Neutrophil (primary cell): ENCODE results near the gene HAUS6.
A peak's percentile ranks its signal among the peaks of the same experiment; 100 is the strongest.
"Not testable (repeated sequence)": the region's sequence is repeated elsewhere in the genome, so short reads cannot be mapped to it uniquely, and the experiment has no call there.

Experiments
- H3K27ac ChIP-seq: fragments of 200-600 bp; sonication (generic); 2 replicates; pipeline ENCODE4 v1.5.1; 2016; ENCODE audit warnings: mild to moderate bottlenecking, moderate library complexity
- H3K27me3 ChIP-seq: fragments of 200-600 bp; sonication (generic); 2 replicates; pipeline ENCODE4 v1.6.0; 2016; ENCODE audit warnings: mild to moderate bottlenecking
- H3K36me3 ChIP-seq: fragments of 200-600 bp; sonication (generic); 2 replicates; pipeline ENCODE4 v1.5.1; 2017
- H3K4me1 ChIP-seq, 2 experiments: fragments of 200-600 bp in 1 of 2; sonication (generic) in 1 of 2; 1 replicate in 1 of 2; 2 replicates in 1 of 2; pipeline versions ENCODE4 v1.5.1 to v1.6.1; 2013 to 2016; ENCODE audit warnings: low read depth in 1 of 2, low read length in 1 of 2, mild to moderate bottlenecking in 1 of 2, moderate library complexity in 1 of 2; ENCODE audit not compliant: control insufficient read depth in 1 of 2, insufficient read depth in 1 of 2
- H3K4me3 ChIP-seq, 2 experiments: fragments of 200-600 bp in 1 of 2; sonication (generic) in 1 of 2; 1 replicate in 1 of 2; 2 replicates in 1 of 2; pipeline ENCODE4 v1.5.1; 2013 to 2016; ENCODE audit warnings: low read depth in 1 of 2, low read length in 1 of 2, mild to moderate bottlenecking in 1 of 2, moderate library complexity in 1 of 2
- H3K9me3 ChIP-seq: fragments of 200-600 bp; sonication (generic); 2 replicates; pipeline ENCODE4 v1.5.1; 2016
- CTCF ChIP-seq: fragments of 200-600 bp; sonication (generic); IDR thresholded peaks from 2 replicates; pipeline ENCODE4 v1.5.1; 2016; ENCODE audit warnings: antibody characterized with exemption

Gene HAUS6

GRCh38 chr9:19102181-19102630 is 498 bp downstream of the HAUS6 start:
- H3K27ac ChIP-seq = peak overlapping the region; percentile 83
- peaks cover 13 to 20% of the 10 kb centered on the region in 2 experiments for H3K4me1 ChIP-seq
- no peaks in the 10 kb centered on the region for H3K36me3 ChIP-seq
- H3K27me3 ChIP-seq = no peaks in the 10 kb centered on the region
- no peaks in the 10 kb centered on the region for H3K9me3 ChIP-seq
- peak overlapping the region; percentile 83 to 90 for H3K4me3 ChIP-seq
- TF ChIP-seq CTCF = no peak

GRCh38 chr9:19101203-19101602 is 1.5 kb downstream of the HAUS6 start:
- no peak for TF ChIP-seq CTCF
- Histone ChIP-seq H3K27me3 (no peaks in the 10 kb centered on the region), H3K27ac (no peak overlapping the region), H3K4me1 (peaks cover 13 to 20% of the 10 kb centered on the region in 2 experiments), H3K4me3 (no peak overlapping the region), H3K36me3 (peaks cover 1% of the 10 kb centered on the region), H3K9me3 (no peaks in the 10 kb centered on the region)

- peaks cover 8 to 12% of the 10 kb centered on the region in 2 experiments for H3K4me1 ChIP-seq
- H3K27me3 ChIP-seq, H3K9me3 ChIP-seq, H3K4me3 ChIP-seq, H3K27ac ChIP-seq: not testable (repeated sequence)
- peaks cover 18% of the 10 kb centered on the region for H3K36me3 ChIP-seq
Observed at GRCh38 chr9:19097431-19097830, 5.3 kb downstream of the HAUS6 start.

GRCh38 chr9:19087106-19088000 is 15.4 kb downstream of the HAUS6 start:
- Histone ChIP-seq H3K27me3 (no peaks in the 10 kb centered on the region), H3K4me3 (no peak overlapping the region), H3K4me1 (peaks cover 8% of the 10 kb centered on the region in 2 experiments), H3K27ac (no peak overlapping the region), H3K36me3 (peaks cover 48% of the 10 kb centered on the region), H3K9me3 (no peaks in the 10 kb centered on the region)
- no peak for TF ChIP-seq CTCF

- no peaks in the 10 kb centered on the region for H3K4me1 ChIP-seq
Observed at GRCh38 chr9:19085295-19085694, 17.4 kb downstream of the HAUS6 start.

More at GRCh38 chr9:19085295-19085694, 17.4 kb downstream of the HAUS6 start:
- Histone ChIP-seq H3K27ac (no peak overlapping the region), H3K36me3 (peaks cover 49% of the 10 kb centered on the region), H3K27me3 (no peaks in the 10 kb centered on the region), H3K9me3 (no peaks in the 10 kb centered on the region), H3K4me3 (no peak overlapping the region)
- TF ChIP-seq CTCF = no peak
